PC-3 (cell line): ENCODE measurements around the gene FOXL2NB. TPM values are rescaled to one million over a fixed set of nuclear protein-coding genes. Genes with fewer than 3 reads are reported as not detected.

ENCODE experiments used
- ATAC-seq: fragments of 200-7000 bp; cut with Tn5 transposase; 2 replicates; pipeline ENCODE4 v1.9.1; 2020; ENCODE audit warnings: mild to moderate bottlenecking, moderate library complexity
- BruUV-seq: library from RNA; stranded (reverse); fragments of 400-500 nt; replicated peaks from 2 replicates; lab custom pipeline; 2021; lab: Mats Ljungman, UMichigan
- CTCF ChIA-PET: fragments of 300-600 bp; sonication (Branson Sonifier 250); formaldehyde crosslinking; loops from one replicate; lab custom pipeline; 2022; ENCODE audit warnings: antibody characterized with exemption; lab: Charles Lee
- POLR2A ChIA-PET: fragments of 300-600 bp; sonication (Branson Sonifier 250); formaldehyde crosslinking; loops from one replicate; lab custom pipeline; 2022; ENCODE audit warnings: antibody characterized with exemption; ENCODE audit not compliant: unreplicated experiment; lab: Charles Lee
- DNase-seq: peaks from one replicate; pipeline ENCODE4 v3.0.0-alpha.2; 2015
- H2AFZ ChIP-seq: fragments of 300-600 bp; sonication (generic); 2 replicates; pipeline ENCODE4 v1.6.0; 2016; ENCODE audit warnings: antibody characterized with exemption, low read length
- H3F3A ChIP-seq: fragments of 300-600 bp; sonication (generic); one replicate; pipeline ENCODE4 v1.6.0; 2017; ENCODE audit warnings: antibody characterized with exemption, low read length, control low read depth, mild to moderate bottlenecking; ENCODE audit not compliant: unreplicated experiment
- H3K27ac ChIP-seq: fragments of 300-600 bp; sonication (generic); 2 replicates; pipeline ENCODE4 v1.5.1; 2016; ENCODE audit warnings: mild to moderate bottlenecking, low read length
- H3K27me3 ChIP-seq: fragments of 300-600 bp; sonication (generic); 2 replicates; pipeline ENCODE4 v1.6.1; 2016; ENCODE audit warnings: low read length, mixed read lengths
- H3K36me3 ChIP-seq: fragments of 300-600 bp; sonication (generic); 2 replicates; pipeline ENCODE4 v1.6.1; 2016; ENCODE audit warnings: low read depth, mixed run types, low read length, mixed read lengths
- H3K4me1 ChIP-seq: fragments of 300-600 bp; sonication (generic); 2 replicates; pipeline ENCODE4 v1.5.1; 2016; ENCODE audit warnings: low read length; ENCODE audit not compliant: insufficient read depth
- H3K4me2 ChIP-seq: fragments of 300-600 bp; sonication (generic); 2 replicates; pipeline ENCODE4 v1.6.0; 2016; ENCODE audit warnings: low read length
- H3K4me3 ChIP-seq: fragments of 300-600 bp; sonication (generic); 2 replicates; pipeline ENCODE4 v1.5.1; 2016; ENCODE audit warnings: mild to moderate bottlenecking, low read length, mixed read lengths
- H3K79me2 ChIP-seq: fragments of 300-600 bp; sonication (generic); 2 replicates; pipeline ENCODE4 v1.6.1; 2017; ENCODE audit warnings: low read length, mixed read lengths
- H3K9ac ChIP-seq: fragments of 300-600 bp; sonication (generic); 2 replicates; pipeline ENCODE4 v1.6.0; 2016; ENCODE audit warnings: mild to moderate bottlenecking, low read length
- H3K9me2 ChIP-seq: fragments of 300-600 bp; sonication (generic); replicated peaks from 2 replicates; pipeline ENCODE4 v1.6.1; 2016; ENCODE audit warnings: mixed run types, low read length, mixed read lengths
- H3K9me3 ChIP-seq: fragments of 300-600 bp; sonication (generic); 2 replicates; pipeline ENCODE4 v1.6.1; 2016; ENCODE audit warnings: low read length, mixed read lengths
- H4K20me1 ChIP-seq: fragments of 300-600 bp; sonication (generic); 2 replicates; pipeline ENCODE4 v1.6.1; 2016; ENCODE audit warnings: low read length, mixed read lengths
- EZH2 ChIP-seq: fragments of 300-600 bp; sonication (generic); IDR thresholded peaks from one replicate; pipeline ENCODE4 v1.6.1; 2017; ENCODE audit warnings: antibody characterized with exemption, mild to moderate bottlenecking, low read length; ENCODE audit not compliant: unreplicated experiment
- EZH2phosphoT487 ChIP-seq: fragments of 300-600 bp; sonication (generic); IDR thresholded peaks from 2 replicates; pipeline ENCODE4 v1.6.1; 2018; ENCODE audit warnings: mild to moderate bottlenecking, antibody characterized with exemption, low read length, borderline replicate concordance
- intact Hi-C: fragments of 100-400 bp; cut with micrococcal nuclease; formaldehyde crosslinking; loops from 2 replicates; pipeline ENCODE4 v1.9.0; 2023
- total RNA-seq: library from RNA; depleted of rRNA; stranded (reverse); fragments of >200 nt; gene quantifications from 2 replicates; pipeline ENCODE4 v1.2.3, GENCODE V29; 2014
- TF ChIP-seq, protein P1 (sequence below): fragments of 300-600 bp; sonication (generic); conservative IDR thresholded peaks from 2 replicates; pipeline ENCODE4 v1.5.1; 2017; ENCODE audit warnings: antibody characterized with exemption, low read depth, mild to moderate bottlenecking, low read length

The FOXL2NB gene
- total RNA-seq, 1 experiment from 2014 or later: not detected

DNA sequence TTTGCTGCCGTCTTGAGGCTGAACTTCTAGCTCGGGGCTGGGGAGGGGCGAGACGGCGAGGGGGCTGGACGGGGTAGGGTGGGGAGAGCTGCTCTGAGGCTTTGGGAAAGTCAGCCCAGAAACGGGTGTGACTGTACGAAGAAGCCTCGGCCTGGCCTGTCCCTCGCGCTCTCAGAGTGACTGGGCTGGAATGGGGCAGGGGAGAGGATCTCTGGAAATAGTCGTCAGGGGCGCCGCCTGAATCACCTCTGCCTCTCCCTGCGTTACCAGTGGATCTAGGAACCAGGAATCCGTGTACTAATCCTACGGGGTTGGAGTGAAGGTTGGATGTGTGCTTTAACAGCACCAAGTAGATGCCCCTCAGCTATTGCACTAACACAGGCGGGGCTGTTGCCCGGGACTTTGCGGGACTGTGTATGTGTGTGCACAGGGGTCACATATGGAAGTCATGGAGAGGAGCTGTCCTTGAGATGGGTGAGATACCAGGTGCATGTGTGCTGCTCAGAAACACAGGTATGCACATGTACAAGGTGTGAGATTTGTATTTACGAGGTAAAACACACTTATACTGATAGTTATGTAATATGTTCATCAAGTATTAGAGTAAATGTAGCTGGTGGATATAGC is 591 bp downstream of the FOXL2NB start:
- Histone ChIP-seq H3K36me3 (no peaks in the 10 kb centered on the region), H3K4me3 (no peak overlapping the region), H3K9ac (no peak overlapping the region), H3K4me2 (no peak overlapping the region), H2AFZ (no peak overlapping the region), H3K9me3 (no peaks in the 10 kb centered on the region), H3K9me2 (no peaks in the 10 kb centered on the region), H3F3A (no peaks in the 10 kb centered on the region), H4K20me1 (no peaks in the 10 kb centered on the region), H3K4me1 (no peaks in the 10 kb centered on the region), H3K79me2 (no peaks in the 10 kb centered on the region), H3K27ac (no peak overlapping the region), H3K27me3 (no peaks in the 10 kb centered on the region)
- no TSS peak for BruUV-seq
- intact Hi-C loops: loop anchor here (10.0 kb wide), 1 partner anchor 267 kb away; no protein-coding TSS in a partner anchor
- ChIA-PET CTCF (no interaction called here), POLR2A (no interaction called here)
- no peak for TF ChIP-seq EZH2
- TF ChIP-seq, protein P1, sequence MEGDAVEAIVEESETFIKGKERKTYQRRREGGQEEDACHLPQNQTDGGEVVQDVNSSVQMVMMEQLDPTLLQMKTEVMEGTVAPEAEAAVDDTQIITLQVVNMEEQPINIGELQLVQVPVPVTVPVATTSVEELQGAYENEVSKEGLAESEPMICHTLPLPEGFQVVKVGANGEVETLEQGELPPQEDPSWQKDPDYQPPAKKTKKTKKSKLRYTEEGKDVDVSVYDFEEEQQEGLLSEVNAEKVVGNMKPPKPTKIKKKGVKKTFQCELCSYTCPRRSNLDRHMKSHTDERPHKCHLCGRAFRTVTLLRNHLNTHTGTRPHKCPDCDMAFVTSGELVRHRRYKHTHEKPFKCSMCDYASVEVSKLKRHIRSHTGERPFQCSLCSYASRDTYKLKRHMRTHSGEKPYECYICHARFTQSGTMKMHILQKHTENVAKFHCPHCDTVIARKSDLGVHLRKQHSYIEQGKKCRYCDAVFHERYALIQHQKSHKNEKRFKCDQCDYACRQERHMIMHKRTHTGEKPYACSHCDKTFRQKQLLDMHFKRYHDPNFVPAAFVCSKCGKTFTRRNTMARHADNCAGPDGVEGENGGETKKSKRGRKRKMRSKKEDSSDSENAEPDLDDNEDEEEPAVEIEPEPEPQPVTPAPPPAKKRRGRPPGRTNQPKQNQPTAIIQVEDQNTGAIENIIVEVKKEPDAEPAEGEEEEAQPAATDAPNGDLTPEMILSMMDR: no peak
- no peak for TF ChIP-seq EZH2phosphoT487
- no peak for DNase-seq
- ATAC-seq: no peak

DNA sequence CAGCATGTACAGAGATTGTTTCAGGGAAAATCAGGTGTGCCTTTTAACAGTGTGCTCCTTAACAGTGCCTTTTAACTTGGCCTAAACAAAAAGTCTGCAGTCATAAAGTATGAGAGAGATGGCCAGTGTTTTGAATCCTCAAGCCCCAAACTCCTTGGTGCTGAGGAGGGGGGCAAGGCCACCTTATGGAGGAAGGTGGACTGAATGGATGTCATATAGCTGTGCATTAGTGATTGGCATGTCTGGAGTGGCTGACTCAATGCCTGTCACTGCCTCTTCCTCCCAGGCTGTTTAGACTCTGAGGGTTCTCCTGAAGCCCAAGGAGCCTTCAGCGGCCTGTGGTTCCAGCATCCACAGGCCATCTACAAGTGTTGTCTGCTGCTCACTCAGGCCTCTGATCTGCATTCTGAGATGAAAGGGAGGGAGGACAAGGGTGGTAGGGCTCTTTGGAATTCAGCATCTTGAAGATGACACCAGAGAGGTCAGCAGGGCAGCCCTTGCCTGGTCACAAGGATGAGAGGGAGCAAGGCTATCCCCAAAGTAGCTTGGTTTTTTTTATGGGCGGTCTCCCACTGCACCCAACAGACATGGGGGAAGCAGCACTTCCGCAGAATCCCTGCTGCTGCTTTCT is 1.5 kb downstream of the FOXL2NB start:
- Histone ChIP-seq H4K20me1 (no peaks in the 10 kb centered on the region), H3K4me1 (no peaks in the 10 kb centered on the region), H3K79me2 (no peaks in the 10 kb centered on the region), H3K27ac (no peak overlapping the region), H2AFZ (no peak overlapping the region), H3F3A (no peaks in the 10 kb centered on the region), H3K9me3 (no peaks in the 10 kb centered on the region), H3K4me2 (no peak overlapping the region), H3K4me3 (no peak overlapping the region), H3K9me2 (no peaks in the 10 kb centered on the region), H3K27me3 (no peaks in the 10 kb centered on the region), H3K9ac (no peak overlapping the region), H3K36me3 (no peaks in the 10 kb centered on the region)
- intact Hi-C loops: loop anchor here (10.0 kb wide), 1 partner anchor 266 kb away; no protein-coding TSS in a partner anchor
- ChIA-PET CTCF (no interaction called here), POLR2A (no interaction called here)
- no TSS peak for BruUV-seq
- ATAC-seq (no peak), DNase-seq (no peak)
- TF ChIP-seq, protein P1: no peak
- no peak for TF ChIP-seq EZH2phosphoT487
- no peak for TF ChIP-seq EZH2

- Histone ChIP-seq H2AFZ (no peak overlapping the region), H3K27ac (no peak overlapping the region), H3K4me3 (no peak overlapping the region), H3F3A (no peaks in the 10 kb centered on the region), H3K9me2 (no peaks in the 10 kb centered on the region), H3K9me3 (no peaks in the 10 kb centered on the region), H3K27me3 (no peaks in the 10 kb centered on the region), H3K36me3 (no peaks in the 10 kb centered on the region), H3K4me2 (no peak overlapping the region), H3K9ac (no peak overlapping the region), H4K20me1 (no peaks in the 10 kb centered on the region), H3K4me1 (no peaks in the 10 kb centered on the region), H3K79me2 (no peaks in the 10 kb centered on the region)
- TF ChIP-seq EZH2phosphoT487 (no peak), EZH2 (no peak)
- TF ChIP-seq, protein P1: no peak
- CTCF ChIA-PET: no interaction called here
- BruUV-seq: no TSS peak
- POLR2A ChIA-PET: no interaction called here
- DNase-seq (no peak), ATAC-seq (no peak)
- intact Hi-C loops: loop anchor here (10.0 kb wide), 1 partner anchor 266 kb away; no protein-coding TSS in a partner anchor
Measured at GRCh38 chr3:138949002-138949418, 2.0 kb downstream of the FOXL2NB start.
